ENCODE measurements around the gene SMIM21. TPM values are rescaled to one million over a fixed set of nuclear protein-coding genes. Genes with fewer than 3 reads are reported as not detected.

SMIM21 gene
- not detected in 2 replicates for total RNA-seq (2014; rRNA removed; shearing (Covaris generic))

- DNase-seq: no peak
- Histone ChIP-seq H3K36me3 (replicated peaks; ENCODE audit: control insufficient read depth, insufficient read depth, low read length) (no peaks in the 10 kb centered on the region), H3K27me3 (ENCODE audit: control insufficient read depth, insufficient read depth, low read length) (no peaks in the 10 kb centered on the region), H3K4me3 (ENCODE audit: insufficient read depth, low read depth, low read length) (no peak within 1 kb of the TSS)
Measured at GRCh38 chr18:75427603-75428002, at the start of gene SMIM21. Gene SMIM21, minus strand, starts transcription at chr18:75427703. Its CDS starts 140 bp downstream, at chr18:75427563.

- Histone ChIP-seq H3K36me3 (replicated peaks; ENCODE audit: control insufficient read depth, insufficient read depth, low read length) (no peaks in the 10 kb centered on the region), H3K27me3 (ENCODE audit: control insufficient read depth, insufficient read depth, low read length) (no peaks in the 10 kb centered on the region), H3K4me3 (ENCODE audit: insufficient read depth, low read depth, low read length) (no peak overlapping the region)
- no peak for DNase-seq
Measured at GRCh38 chr18:75475228-75475627, 47.7 kb upstream of the SMIM21 start.

DNA sequence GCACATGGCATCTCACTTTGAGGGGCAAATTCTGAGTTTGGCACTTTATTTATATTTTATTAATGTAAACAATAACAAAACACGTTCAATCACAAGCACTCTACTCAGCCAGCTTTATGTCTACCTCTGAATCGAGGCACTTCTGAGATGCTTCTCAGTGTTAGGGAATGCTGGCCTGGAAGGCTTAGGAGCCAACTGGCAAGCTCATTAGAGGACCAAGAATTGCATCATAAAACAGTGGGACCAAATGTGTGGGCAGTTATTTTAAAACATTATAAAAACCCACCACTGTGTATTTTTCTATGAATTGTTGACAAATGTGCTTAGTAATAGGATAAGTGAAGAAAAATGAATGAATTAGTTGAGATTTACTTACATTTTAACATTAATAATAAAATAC lies 46.8 kb upstream of the SMIM21 start:
- Histone ChIP-seq H3K36me3 (replicated peaks; ENCODE audit: control insufficient read depth, insufficient read depth, low read length) (no peaks in the 10 kb centered on the region), H3K4me3 (ENCODE audit: insufficient read depth, low read depth, low read length) (no peak overlapping the region), H3K27me3 (ENCODE audit: control insufficient read depth, insufficient read depth, low read length) (no peaks in the 10 kb centered on the region)
- no peak for DNase-seq

- no peak overlapping the region for H3K4me3 ChIP-seq (ENCODE audit: insufficient read depth, low read depth, low read length)
- no peaks in the 10 kb centered on the region for H3K27me3 ChIP-seq (ENCODE audit: control insufficient read depth, insufficient read depth, low read length)
- H3K36me3 ChIP-seq (replicated peaks; ENCODE audit: control insufficient read depth, insufficient read depth, low read length): no peaks in the 10 kb centered on the region
- DNase-seq: no peak
Measured at GRCh38 chr18:75473316-75473715, 45.8 kb upstream of the SMIM21 start.

DNA sequence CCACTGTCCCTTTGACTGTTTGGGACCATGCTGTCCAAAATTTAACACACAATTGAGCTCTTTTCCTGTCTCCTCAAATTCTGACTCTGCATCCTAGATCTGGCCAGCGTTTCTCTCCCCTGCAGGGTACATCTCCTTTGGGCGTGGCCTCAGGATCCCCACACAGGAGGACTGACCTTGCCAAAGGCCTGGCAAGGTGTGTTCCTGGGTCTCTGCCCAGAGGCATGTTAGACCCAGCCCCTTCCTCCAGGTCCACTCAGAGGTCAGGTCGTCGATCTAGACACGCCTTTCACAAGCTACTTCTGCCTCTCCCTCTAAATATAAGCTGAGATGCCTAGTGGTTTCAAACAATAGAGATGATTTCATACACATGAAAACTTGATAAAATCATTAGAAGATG lies 45.4 kb upstream of the SMIM21 start:
- DNase-seq: no peak
- H3K36me3 ChIP-seq (replicated peaks; ENCODE audit: control insufficient read depth, insufficient read depth, low read length): no peaks in the 10 kb centered on the region
- no peak overlapping the region for H3K4me3 ChIP-seq (ENCODE audit: insufficient read depth, low read depth, low read length)
- H3K27me3 ChIP-seq (ENCODE audit: control insufficient read depth, insufficient read depth, low read length): no peaks in the 10 kb centered on the region

GRCh38 chr18:75472396-75472795 lies 44.9 kb upstream of the SMIM21 start:
- no peak for DNase-seq
- Histone ChIP-seq H3K27me3 (ENCODE audit: control insufficient read depth, insufficient read depth, low read length) (no peaks in the 10 kb centered on the region), H3K36me3 (replicated peaks; ENCODE audit: control insufficient read depth, insufficient read depth, low read length) (no peaks in the 10 kb centered on the region), H3K4me3 (ENCODE audit: insufficient read depth, low read depth, low read length) (no peak overlapping the region)

DNA sequence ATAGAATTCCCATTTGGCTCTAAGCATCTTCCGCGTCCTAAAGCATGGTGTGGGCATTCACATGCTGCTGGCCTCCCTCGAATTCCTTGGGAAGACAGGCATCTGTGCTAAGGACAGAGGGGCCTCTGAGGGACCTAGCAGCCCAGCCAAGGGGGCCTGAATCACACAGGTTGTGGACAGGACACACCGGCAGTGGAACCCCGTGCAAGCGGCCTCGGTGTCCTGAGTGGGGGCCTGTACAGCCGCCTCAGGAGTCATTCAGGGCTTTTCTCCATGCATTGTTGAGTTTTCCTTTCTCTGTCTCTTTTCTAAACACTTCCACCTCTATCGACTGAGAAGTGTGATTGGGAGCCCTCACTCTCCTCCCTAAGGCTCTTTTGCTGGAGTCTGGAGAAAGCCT lies 44.3 kb upstream of the SMIM21 start:
- Histone ChIP-seq H3K4me3 (ENCODE audit: insufficient read depth, low read depth, low read length) (no peak overlapping the region), H3K27me3 (ENCODE audit: control insufficient read depth, insufficient read depth, low read length) (no peaks in the 10 kb centered on the region), H3K36me3 (replicated peaks; ENCODE audit: control insufficient read depth, insufficient read depth, low read length) (no peaks in the 10 kb centered on the region)
- no peak for DNase-seq

DNA sequence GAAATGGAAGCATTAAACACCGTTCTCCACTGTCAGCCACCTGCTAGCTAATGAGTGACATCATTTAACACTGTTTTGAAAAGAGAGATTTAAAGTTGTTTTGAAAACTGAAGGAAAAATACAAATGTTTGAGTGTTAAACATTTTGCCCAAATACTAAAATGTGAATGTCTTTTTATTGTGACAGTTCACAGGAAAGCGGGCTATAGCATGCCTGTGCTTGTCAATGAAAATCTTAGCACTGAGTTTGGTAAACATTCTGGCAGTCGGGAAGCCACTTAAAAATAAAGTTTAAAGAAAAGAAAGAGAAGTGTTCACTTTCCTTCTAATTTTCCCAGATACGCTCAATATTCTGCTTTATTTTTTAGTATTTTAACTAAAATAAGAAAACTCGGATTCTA lies 40.3 kb upstream of the SMIM21 start:
- DNase-seq: no peak
- H3K27me3 ChIP-seq (ENCODE audit: control insufficient read depth, insufficient read depth, low read length): no peaks in the 10 kb centered on the region
- no peaks in the 10 kb centered on the region for H3K36me3 ChIP-seq (replicated peaks; ENCODE audit: control insufficient read depth, insufficient read depth, low read length)
- no peak overlapping the region for H3K4me3 ChIP-seq (ENCODE audit: insufficient read depth, low read depth, low read length)

DNA sequence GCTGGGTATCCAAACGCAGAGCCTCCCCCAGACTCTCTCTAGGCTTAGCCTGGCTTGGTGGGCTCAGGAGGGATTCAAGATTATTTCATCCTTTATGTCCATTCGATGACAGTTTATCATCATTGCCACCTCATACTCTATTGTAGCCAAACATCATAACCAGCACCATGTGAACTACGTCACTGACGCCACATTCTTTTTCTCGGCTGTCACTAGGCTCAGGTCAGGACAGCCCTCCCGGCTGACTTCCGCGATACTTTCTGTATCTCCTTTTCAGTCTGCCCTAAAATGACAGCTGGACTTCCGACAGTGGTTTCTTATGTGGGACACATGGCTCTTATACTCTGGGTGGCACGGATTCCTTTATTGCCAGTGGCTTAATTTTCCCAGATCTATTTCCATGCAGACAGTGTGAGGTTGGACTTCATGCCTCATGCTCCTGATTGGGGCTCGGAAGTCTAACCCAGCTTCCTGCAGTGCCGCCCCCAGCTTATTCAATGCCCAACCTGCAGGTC lies 39.8 kb upstream of the SMIM21 start:
- Histone ChIP-seq H3K36me3 (replicated peaks; ENCODE audit: control insufficient read depth, insufficient read depth, low read length) (no peaks in the 10 kb centered on the region), H3K4me3 (ENCODE audit: insufficient read depth, low read depth, low read length) (no peak overlapping the region), H3K27me3 (ENCODE audit: control insufficient read depth, insufficient read depth, low read length) (no peaks in the 10 kb centered on the region)
- no peak for DNase-seq

- Histone ChIP-seq H3K36me3 (replicated peaks; ENCODE audit: control insufficient read depth, insufficient read depth, low read length) (no peaks in the 10 kb centered on the region), H3K4me3 (ENCODE audit: insufficient read depth, low read depth, low read length) (no peak overlapping the region), H3K27me3 (ENCODE audit: control insufficient read depth, insufficient read depth, low read length) (no peaks in the 10 kb centered on the region)
- no peak for DNase-seq
Measured at GRCh38 chr18:75464356-75464755, 36.9 kb upstream of the SMIM21 start.

DNA sequence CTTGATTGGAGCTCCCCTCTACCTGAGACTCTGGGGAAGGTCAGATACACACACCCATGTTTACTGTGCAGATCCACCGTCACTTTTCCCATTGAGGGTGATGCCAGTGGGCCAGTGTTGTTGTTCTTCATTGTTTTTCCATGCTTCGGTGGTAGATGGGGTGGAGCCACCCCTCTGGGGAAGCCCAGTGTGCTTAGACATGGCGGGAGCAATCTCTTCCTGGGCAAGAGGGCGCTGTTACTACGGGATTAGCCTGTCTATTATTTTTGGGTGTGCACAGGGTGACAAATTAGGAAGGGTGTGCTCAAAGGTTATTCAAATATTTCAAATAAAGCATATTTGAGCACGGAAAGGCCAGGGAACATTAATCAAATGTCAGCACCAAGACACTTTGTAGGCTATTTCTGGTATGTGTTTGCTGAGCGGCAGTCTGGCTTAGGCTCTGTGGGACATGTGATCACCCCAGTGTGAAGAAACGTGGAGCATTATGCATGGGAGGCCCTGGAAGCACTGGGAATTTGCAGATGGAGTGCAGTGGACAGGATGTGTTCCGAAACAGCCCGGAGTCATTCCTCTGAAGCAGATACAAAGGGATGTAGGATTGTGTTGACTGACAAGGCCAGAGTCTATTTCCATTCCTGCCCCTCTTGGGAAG lies 34.8 kb upstream of the SMIM21 start:
- Histone ChIP-seq H3K4me3 (ENCODE audit: insufficient read depth, low read depth, low read length) (no peak overlapping the region), H3K36me3 (replicated peaks; ENCODE audit: control insufficient read depth, insufficient read depth, low read length) (no peaks in the 10 kb centered on the region), H3K27me3 (ENCODE audit: control insufficient read depth, insufficient read depth, low read length) (peaks cover under 1% of the 10 kb centered on the region; the same call in 1 of the 2 replicates)
- no peak for DNase-seq

- Histone ChIP-seq H3K27me3 (ENCODE audit: control insufficient read depth, insufficient read depth, low read length) (peaks cover 34% of the 10 kb centered on the region), H3K36me3 (replicated peaks; ENCODE audit: control insufficient read depth, insufficient read depth, low read length) (no peaks in the 10 kb centered on the region), H3K4me3 (ENCODE audit: insufficient read depth, low read depth, low read length) (peak overlapping the region; percentile 38)
- peak; percentile 35 for DNase-seq
Measured at GRCh38 chr18:75456199-75456631, 28.7 kb upstream of the SMIM21 start.

DNA sequence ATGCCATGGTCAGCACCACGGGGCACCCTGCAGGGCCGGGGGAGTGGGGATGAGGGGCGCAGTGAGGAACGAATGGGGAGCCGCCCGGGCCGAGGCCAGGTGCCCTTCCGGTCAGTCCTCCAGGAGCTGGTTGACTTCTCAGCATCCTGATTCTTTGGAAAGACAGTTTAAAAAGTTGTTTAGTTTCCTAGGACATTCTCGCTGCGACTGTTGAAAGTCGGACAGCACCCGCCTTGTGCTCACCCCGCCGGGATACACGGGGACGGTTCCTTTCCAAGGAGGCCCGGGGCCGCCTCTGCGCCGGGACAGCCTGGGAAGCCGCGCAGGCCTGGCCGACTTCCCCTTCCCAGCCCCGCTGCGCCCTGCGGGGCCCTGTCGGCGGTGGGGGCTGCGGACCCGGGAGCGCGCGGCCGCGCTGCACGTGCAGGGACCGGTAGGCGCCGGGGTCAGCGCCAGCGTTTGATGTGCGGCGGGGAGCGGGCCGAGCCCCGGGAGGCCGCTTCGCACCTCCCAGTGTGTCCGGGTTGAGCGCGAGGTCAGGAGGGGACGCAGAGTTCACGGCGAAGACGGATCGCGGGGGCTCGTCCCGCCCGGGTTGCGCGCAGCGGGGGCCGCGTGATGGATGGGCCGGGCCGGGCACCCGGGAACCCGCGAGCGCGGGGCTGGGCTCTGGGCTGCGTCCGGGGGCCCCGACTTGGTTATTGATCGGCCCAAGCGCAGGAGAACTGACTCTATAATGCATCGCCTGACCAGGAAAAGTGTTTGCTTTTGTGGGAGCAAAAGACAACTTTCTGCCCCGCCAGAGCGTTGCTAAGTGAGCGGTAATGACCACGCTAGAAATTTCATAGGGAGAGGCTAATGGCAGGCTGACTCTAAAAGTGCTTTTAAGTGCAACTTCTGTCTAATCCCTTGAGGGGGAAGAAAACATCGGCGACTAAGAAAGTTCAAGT lies 28.0 kb upstream of the SMIM21 start:
- DNase-seq: peak; percentile 77
- peak overlapping the region; percentile 38 for H3K4me3 ChIP-seq (ENCODE audit: insufficient read depth, low read depth, low read length)
- H3K27me3 ChIP-seq (ENCODE audit: control insufficient read depth, insufficient read depth, low read length): peaks cover 34% of the 10 kb centered on the region
- no peaks in the 10 kb centered on the region for H3K36me3 ChIP-seq (replicated peaks; ENCODE audit: control insufficient read depth, insufficient read depth, low read length)

GRCh38 chr18:75454022-75454795 lies 26.7 kb upstream of the SMIM21 start:
- peaks cover 34% of the 10 kb centered on the region for H3K27me3 ChIP-seq (ENCODE audit: control insufficient read depth, insufficient read depth, low read length)
- DNase-seq: no peak

More at GRCh38 chr18:75454022-75454795, 26.7 kb upstream of the SMIM21 start:
- Histone ChIP-seq H3K36me3 (replicated peaks; ENCODE audit: control insufficient read depth, insufficient read depth, low read length) (no peaks in the 10 kb centered on the region), H3K4me3 (ENCODE audit: insufficient read depth, low read depth, low read length) (no peak overlapping the region)

Measured in H7 (cell line).